NCI-H2107 (cell line): ENCODE results near the gene CELF2.
"Not testable (repeated sequence)": the region's sequence is repeated elsewhere in the genome, so short reads cannot be mapped to it uniquely, and the experiment has no call there.

Source experiments
- DNase-seq: peaks from one replicate; lab custom pipeline; 2025; lab: John Stamatoyannopoulos, UW

The CELF2 gene

GRCh38 chr10:11330383-11331045, 312.8 kb downstream of the CELF2 start:
- DNase-seq, result no peak

- no peak for DNase-seq
Measured at GRCh38 chr10:11331046-11331577, 313.4 kb downstream of the CELF2 start.

GRCh38 chr10:11331726-11332125, 314.1 kb downstream of the CELF2 start:
- DNase-seq, result no peak

- DNase-seq, result no peak
Measured at GRCh38 chr10:11332846-11333245, 315.2 kb downstream of the CELF2 start.

- no peak for DNase-seq
Measured at GRCh38 chr10:11334436-11334835, 316.8 kb downstream of the CELF2 start.

- no peak for DNase-seq
Measured at GRCh38 chr10:11335167-11335652, 317.5 kb downstream of the CELF2 start.

GRCh38 chr10:11335881-11336430, 318.3 kb downstream of the CELF2 start:
- DNase-seq, result no peak

- DNase-seq, result no peak
Measured at GRCh38 chr10:11336722-11337162, 319.1 kb downstream of the CELF2 start.

GRCh38 chr10:11337516-11337915, 319.8 kb downstream of the CELF2 start:
- DNase-seq, result no peak

GRCh38 chr10:11338160-11338844, 320.6 kb downstream of the CELF2 start:
- DNase-seq, result no peak

GRCh38 chr10:11339013-11339412, 321.3 kb downstream of the CELF2 start:
- no peak for DNase-seq

- DNase-seq, result no peak
Measured at GRCh38 chr10:11339660-11340059, 322.0 kb downstream of the CELF2 start.

GRCh38 chr10:11341283-11341960, 323.8 kb downstream of the CELF2 start:
- DNase-seq, result no peak

- no peak for DNase-seq
Measured at GRCh38 chr10:11344081-11344480, 326.4 kb downstream of the CELF2 start.

GRCh38 chr10:11344550-11344949, 326.9 kb downstream of the CELF2 start:
- DNase-seq, result no peak

GRCh38 chr10:11345224-11346054, 327.8 kb downstream of the CELF2 start:
- DNase-seq, result no peak

GRCh38 chr10:11347580-11347979, 329.9 kb downstream of the CELF2 start:
- DNase-seq, result not testable (repeated sequence)

- DNase-seq, result no peak
Measured at GRCh38 chr10:11351801-11352200, 334.1 kb downstream of the CELF2 start.

GRCh38 chr10:11353006-11353896, 335.6 kb downstream of the CELF2 start:
- DNase-seq, result no peak

GRCh38 chr10:11354823-11355222, 337.2 kb downstream of the CELF2 start:
- DNase-seq, result no peak
